ENCODE data around the gene MACROD2. TPM values are rescaled to one million over a fixed set of nuclear protein-coding genes. Genes with fewer than 3 reads are reported as not detected.

Gene MACROD2
- total RNA-seq, 2 donors from 2014 or later: 0.95 to 4.2 TPM

DNA sequence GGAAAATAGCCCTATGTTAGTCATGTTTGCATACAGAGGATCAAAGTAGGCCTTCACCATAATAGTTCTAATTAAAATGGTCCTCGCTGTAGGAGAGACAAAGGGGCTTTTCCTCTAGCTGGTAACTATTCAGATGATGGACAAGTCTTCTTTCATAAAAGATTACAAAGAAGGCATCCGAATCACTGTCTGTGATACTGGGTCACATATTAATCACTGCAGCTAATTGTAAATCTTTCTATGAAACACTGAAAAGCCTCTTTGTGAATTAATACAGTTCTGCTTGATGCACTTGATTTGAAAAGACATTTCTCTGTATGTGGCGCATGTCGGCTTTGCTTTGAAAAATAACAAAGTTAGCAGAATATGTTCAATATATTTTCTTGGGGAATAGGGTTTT is 2057.1 kb downstream of the MACROD2 start:
- Histone ChIP-seq H3K9me3 (no peaks in the 10 kb centered on the region), H3K36me3 (no peaks in the 10 kb centered on the region), H3K27ac (no peak overlapping the region), H3K27me3 (replicated peaks; ENCODE audit: insufficient read depth) (no peaks in the 10 kb centered on the region), H3K4me1 (ENCODE audit: control insufficient read depth in 1 of 2, low read depth in 2 of 2) (no peaks in the 10 kb centered on the region), H3K4me3 (no peak overlapping the region)
- DNase-seq (ENCODE audit: low spot score) (no peak), ATAC-seq (ENCODE audit: insufficient number of reproducible peaks, low FRiP score, low read depth) (no peak)
- TF ChIP-seq, protein P1, sequence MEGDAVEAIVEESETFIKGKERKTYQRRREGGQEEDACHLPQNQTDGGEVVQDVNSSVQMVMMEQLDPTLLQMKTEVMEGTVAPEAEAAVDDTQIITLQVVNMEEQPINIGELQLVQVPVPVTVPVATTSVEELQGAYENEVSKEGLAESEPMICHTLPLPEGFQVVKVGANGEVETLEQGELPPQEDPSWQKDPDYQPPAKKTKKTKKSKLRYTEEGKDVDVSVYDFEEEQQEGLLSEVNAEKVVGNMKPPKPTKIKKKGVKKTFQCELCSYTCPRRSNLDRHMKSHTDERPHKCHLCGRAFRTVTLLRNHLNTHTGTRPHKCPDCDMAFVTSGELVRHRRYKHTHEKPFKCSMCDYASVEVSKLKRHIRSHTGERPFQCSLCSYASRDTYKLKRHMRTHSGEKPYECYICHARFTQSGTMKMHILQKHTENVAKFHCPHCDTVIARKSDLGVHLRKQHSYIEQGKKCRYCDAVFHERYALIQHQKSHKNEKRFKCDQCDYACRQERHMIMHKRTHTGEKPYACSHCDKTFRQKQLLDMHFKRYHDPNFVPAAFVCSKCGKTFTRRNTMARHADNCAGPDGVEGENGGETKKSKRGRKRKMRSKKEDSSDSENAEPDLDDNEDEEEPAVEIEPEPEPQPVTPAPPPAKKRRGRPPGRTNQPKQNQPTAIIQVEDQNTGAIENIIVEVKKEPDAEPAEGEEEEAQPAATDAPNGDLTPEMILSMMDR (IDR thresholded peaks at IDR 0.05): no peak

DNA sequence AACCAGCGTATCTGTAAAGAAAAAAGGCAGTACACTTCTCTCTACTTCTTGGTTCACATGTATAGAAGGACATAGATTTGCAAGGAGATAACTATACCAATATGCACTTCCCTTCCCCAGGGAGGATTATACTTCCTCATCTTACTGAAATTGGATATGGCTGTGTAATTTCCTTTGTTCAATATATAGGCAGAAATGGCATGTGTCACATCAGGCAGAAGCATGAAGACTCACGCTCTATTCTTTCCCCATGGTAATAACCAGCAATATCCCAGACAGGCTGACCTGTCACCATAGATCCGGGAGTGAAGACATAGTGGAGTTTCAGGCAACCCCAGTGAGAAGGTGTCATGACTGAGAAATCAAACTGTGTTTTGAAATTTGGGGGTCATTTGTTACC is 2059.7 kb downstream of the MACROD2 start:
- no peak overlapping the region for H3K4me3 ChIP-seq
- no peak for ATAC-seq (ENCODE audit: insufficient number of reproducible peaks, low FRiP score, low read depth)
- H3K27me3 ChIP-seq (replicated peaks; ENCODE audit: insufficient read depth): no peaks in the 10 kb centered on the region
- no peaks in the 10 kb centered on the region for H3K9me3 ChIP-seq
- no peaks in the 10 kb centered on the region for H3K36me3 ChIP-seq
- TF ChIP-seq, protein P1 (IDR thresholded peaks at IDR 0.05): no peak
- H3K4me1 ChIP-seq (ENCODE audit: control insufficient read depth in 1 of 2, low read depth in 2 of 2): no peaks in the 10 kb centered on the region
- no peak for DNase-seq (ENCODE audit: low spot score)
- H3K27ac ChIP-seq: no peak overlapping the region

DNA sequence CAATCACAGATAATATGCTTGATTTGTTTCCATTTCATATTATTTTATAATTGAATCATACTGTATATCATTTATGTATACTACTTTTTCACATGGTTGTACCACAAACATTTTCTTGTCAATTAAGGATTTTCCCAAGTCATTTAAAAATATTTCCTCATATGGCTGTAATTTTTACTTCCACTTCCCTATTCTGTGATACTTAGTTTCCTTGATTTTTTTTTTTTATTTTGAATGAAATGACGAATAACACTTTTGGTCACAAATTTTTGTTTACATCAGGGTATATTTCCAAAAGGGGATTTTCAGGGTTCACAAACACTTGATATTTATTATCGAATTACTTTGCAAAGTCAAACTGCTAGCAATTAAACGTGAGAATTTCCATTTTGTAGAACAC is 2062.3 kb downstream of the MACROD2 start:
- TF ChIP-seq, protein P1 (IDR thresholded peaks at IDR 0.05): no peak
- no peak for DNase-seq (ENCODE audit: low spot score)
- ATAC-seq (ENCODE audit: insufficient number of reproducible peaks, low FRiP score, low read depth): no peak
- no peak overlapping the region for H3K27ac ChIP-seq
- no peaks in the 10 kb centered on the region for H3K27me3 ChIP-seq (replicated peaks; ENCODE audit: insufficient read depth)
- no peaks in the 10 kb centered on the region for H3K4me1 ChIP-seq (ENCODE audit: control insufficient read depth in 1 of 2, low read depth in 2 of 2)
- H3K36me3 ChIP-seq: no peaks in the 10 kb centered on the region
- no peak overlapping the region for H3K4me3 ChIP-seq
- H3K9me3 ChIP-seq: no peaks in the 10 kb centered on the region

DNA sequence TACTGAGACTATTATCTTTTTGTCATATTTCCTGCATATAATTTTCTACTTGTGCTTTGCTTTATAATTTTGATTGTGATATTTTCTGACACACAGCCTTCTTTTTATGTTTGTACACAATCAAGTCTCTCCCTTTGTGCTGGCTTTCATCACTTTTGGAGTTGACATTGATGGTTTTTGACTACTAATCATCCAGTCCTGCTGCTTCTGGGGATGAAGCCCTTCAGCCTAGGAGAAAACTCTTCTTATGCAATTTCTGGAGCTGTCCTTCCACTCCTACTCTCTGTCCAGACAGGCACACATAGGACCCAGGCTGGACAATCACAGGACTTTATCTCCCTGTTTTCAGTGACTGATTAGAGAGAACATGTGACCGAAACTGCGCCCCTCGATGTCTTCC is 2063.0 kb downstream of the MACROD2 start:
- DNase-seq (ENCODE audit: low spot score): no peak
- Histone ChIP-seq H3K4me3 (no peak overlapping the region), H3K27ac (no peak overlapping the region), H3K4me1 (ENCODE audit: control insufficient read depth in 1 of 2, low read depth in 2 of 2) (no peaks in the 10 kb centered on the region), H3K36me3 (no peaks in the 10 kb centered on the region), H3K27me3 (replicated peaks; ENCODE audit: insufficient read depth) (no peaks in the 10 kb centered on the region), H3K9me3 (no peaks in the 10 kb centered on the region)
- ATAC-seq (ENCODE audit: insufficient number of reproducible peaks, low FRiP score, low read depth): no peak
- TF ChIP-seq, protein P1 (IDR thresholded peaks at IDR 0.05): no peak

DNA sequence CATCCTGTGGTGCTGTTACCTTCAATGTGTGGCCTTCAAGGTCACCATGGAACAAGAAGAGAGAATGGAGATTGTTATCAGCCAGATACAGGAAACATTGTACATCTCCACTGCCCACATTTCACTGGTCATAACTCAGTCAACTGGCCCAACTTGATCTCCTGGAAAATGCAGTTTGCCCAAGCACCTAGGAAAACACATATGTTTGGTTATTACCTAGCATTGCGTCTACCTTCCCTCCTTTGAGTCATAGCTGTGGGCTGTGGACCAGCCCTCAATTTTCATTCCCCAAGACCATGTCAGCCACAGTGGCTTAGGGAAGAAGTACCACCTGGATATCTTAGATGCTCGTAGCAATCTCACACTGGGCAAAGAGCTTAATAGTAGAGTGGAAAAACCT is 2064.5 kb downstream of the MACROD2 start:
- no peak for ATAC-seq (ENCODE audit: insufficient number of reproducible peaks, low FRiP score, low read depth)
- TF ChIP-seq, protein P1 (IDR thresholded peaks at IDR 0.05): no peak
- no peak for DNase-seq (ENCODE audit: low spot score)
- Histone ChIP-seq H3K9me3 (no peaks in the 10 kb centered on the region), H3K27ac (no peak overlapping the region), H3K4me1 (ENCODE audit: control insufficient read depth in 1 of 2, low read depth in 2 of 2) (peaks cover 4 to 7% of the 10 kb centered on the region in 2 donors), H3K27me3 (replicated peaks; ENCODE audit: insufficient read depth) (no peaks in the 10 kb centered on the region), H3K36me3 (no peaks in the 10 kb centered on the region), H3K4me3 (no peak overlapping the region)
